Measurements from ENCODE around the gene RAD51B. TPM values are rescaled to one million over a fixed set of nuclear protein-coding genes. Genes with fewer than 3 reads are reported as not detected.

The RAD51B gene
- total RNA-seq, 4 donors from 2014 or later, result 8.9 to 30.3 (median 10.4) TPM

DNA sequence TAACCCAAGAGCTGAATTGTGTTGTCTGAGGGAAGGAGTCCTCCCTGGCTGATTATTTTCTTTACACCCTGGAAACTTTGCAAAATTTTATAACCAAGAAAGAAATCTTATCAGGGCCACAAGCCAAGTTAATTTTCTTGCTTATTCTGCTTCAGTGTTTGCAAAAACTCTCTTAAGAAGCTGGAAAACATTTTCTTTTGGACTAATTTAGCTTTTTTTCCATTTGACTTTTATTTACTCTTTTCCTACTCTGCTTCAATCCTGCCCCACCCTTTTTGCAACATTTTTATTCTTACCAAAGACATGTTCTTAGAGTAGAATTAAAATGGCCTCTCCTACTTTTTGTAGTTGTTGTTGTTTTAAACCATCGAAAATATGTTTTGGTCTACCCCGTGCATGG, 594.5 kb downstream of the RAD51B start:
- TF ChIP-seq CTCF (IDR thresholded peaks at IDR 0.05), result no peak
- ATAC-seq (ENCODE audit: low FRiP score) (no peak), DNase-seq (ENCODE audit: low spot score) (no peak)

DNA sequence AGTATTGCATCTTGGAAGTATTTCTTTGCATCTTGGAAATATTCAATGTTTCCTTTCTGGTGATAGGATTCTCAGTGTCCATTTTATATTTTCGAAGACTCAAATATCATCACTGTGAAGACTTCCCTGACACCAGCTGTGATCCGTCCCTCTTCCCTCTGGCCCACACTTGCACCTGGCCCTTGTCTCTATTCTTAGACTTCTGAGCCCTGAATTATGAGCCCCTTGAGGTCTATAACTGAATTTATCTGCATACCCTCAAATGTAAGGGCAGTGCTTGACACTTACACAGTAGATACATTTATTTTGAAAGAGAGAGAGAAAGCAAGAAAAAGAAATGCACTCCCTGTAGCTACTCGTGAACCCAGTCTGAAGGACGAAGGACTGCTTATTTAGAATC, 596.6 kb downstream of the RAD51B start:
- TF ChIP-seq CTCF (IDR thresholded peaks at IDR 0.05), result no peak
- DNase-seq (ENCODE audit: low spot score) (no peak), ATAC-seq (ENCODE audit: low FRiP score) (no peak)

DNA sequence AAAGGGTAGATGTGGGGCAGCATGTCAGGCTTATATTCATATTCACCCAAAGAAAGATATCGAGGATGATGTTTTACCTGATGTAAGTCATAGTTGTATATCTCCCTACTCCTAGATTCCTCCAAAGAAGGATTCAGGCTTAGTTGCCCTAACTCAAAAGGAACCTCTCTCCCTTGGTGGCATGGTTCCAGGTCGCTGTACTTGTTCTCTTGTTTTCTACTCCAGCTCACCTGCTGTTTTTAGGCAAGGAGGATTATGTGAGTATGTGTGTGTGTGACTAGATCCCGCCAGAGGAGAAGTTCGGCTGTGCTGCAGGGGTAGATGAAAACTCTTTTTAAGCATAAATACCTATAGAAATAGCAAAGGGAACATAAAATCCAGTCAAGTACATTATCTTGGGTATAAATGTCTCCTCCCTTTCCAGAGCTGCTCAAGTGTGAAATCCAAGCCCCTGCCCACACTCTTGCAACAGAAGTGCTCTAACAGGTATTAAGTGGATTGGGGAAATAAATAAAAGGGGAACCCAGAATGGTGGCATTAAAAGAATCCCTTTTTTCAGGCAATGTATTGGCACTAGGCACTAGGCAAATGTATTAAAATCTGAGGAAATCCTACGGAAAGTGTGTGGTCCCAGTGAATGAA, 597.6 kb downstream of the RAD51B start:
- no peak for TF ChIP-seq CTCF (IDR thresholded peaks at IDR 0.05)
- ATAC-seq (ENCODE audit: low FRiP score) (no peak), DNase-seq (ENCODE audit: low spot score) (no peak)

GRCh38 chr14:68418174-68419118, 598.9 kb downstream of the RAD51B start:
- ATAC-seq (ENCODE audit: low FRiP score) (no peak), DNase-seq (ENCODE audit: low spot score) (no peak)
- no peak for TF ChIP-seq CTCF (IDR thresholded peaks at IDR 0.05)

DNA sequence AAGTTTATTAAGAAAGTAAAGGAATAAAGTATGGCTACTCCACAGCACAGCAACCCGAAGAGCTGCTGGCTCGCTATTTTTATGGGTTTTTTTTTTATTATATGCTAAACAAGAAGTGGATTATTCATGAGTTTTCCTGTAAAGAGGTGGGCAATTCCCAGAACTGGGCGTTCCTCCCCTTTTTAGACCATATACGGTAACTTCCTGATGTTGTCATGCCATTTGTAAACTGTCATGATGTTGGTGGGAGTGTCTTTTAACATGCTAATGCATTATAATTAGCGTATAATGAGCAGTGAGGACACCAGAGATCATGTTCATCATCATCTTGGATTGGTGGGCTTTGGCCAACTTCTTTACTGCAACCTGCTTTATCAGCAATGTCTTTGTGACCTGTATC, 600.8 kb downstream of the RAD51B start:
- no peak for TF ChIP-seq CTCF (IDR thresholded peaks at IDR 0.05)
- no peak for ATAC-seq (ENCODE audit: low FRiP score)
- no peak for DNase-seq (ENCODE audit: low spot score)

DNA sequence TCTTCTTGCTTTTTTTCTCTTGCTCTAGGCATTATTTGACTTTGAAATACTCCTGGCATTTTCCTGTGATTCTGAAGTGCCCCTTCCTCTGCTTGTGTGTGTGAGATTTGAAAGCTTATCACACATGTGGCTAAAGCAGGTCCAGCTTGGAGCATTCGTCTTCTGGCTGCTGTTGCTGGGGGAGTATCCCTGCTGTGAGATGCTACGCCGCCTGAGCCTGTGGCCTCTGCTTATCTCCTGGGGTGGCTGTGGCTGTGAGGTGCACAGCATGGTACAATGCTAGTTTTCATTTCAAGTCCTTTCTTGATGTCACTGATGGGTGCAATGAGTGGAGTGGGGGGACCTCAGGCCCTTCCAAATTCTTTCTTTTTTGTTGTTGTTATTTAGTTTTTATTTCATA, 601.5 kb downstream of the RAD51B start:
- no peak for ATAC-seq (ENCODE audit: low FRiP score)
- no peak for TF ChIP-seq CTCF (IDR thresholded peaks at IDR 0.05)

More for the DNA sequence above, 601.5 kb downstream of the RAD51B start:
- no peak for DNase-seq (ENCODE audit: low spot score)

Data from omental fat pad (tissue), 4 donors.